ENCODE data around the gene MPZL2.
A peak's percentile ranks its signal among the peaks of the same experiment; 100 is the strongest.

MPZL2 gene

DNA sequence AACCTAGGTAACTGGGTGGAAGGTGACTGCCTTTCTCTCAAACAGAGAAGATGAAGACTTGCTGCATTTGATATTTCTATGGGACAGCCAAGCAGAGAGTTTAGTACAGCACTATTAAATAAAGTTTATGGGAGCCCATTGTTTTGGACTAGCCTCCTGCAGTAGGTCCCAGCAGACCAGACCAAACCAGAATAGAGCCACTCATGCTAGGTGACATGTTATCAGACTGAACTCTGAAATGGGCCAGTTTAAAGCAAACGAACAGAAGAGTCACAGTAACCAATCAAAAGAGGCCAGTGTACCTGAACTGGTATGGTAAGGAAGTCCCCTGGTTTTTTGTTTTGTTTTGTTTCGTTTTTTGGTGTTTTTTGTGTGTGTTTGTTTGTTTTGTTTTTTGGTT is 7.9 kb upstream of the MPZL2 start:
- TF ChIP-seq, protein P1, sequence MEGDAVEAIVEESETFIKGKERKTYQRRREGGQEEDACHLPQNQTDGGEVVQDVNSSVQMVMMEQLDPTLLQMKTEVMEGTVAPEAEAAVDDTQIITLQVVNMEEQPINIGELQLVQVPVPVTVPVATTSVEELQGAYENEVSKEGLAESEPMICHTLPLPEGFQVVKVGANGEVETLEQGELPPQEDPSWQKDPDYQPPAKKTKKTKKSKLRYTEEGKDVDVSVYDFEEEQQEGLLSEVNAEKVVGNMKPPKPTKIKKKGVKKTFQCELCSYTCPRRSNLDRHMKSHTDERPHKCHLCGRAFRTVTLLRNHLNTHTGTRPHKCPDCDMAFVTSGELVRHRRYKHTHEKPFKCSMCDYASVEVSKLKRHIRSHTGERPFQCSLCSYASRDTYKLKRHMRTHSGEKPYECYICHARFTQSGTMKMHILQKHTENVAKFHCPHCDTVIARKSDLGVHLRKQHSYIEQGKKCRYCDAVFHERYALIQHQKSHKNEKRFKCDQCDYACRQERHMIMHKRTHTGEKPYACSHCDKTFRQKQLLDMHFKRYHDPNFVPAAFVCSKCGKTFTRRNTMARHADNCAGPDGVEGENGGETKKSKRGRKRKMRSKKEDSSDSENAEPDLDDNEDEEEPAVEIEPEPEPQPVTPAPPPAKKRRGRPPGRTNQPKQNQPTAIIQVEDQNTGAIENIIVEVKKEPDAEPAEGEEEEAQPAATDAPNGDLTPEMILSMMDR (IDR thresholded peaks at IDR 0.05; ENCODE audit: low read depth, low read length) = no peak
- TF ChIP-seq EZH2phosphoT487 (IDR thresholded peaks at IDR 0.05; ENCODE audit: low read depth) = no peak
- H3K4me1 ChIP-seq (ENCODE audit: low read length) = peaks cover 5% of the 10 kb centered on the region
- no peak overlapping the region for H3K4me2 ChIP-seq (ENCODE audit: low read length)
- peaks cover 27% of the 10 kb centered on the region for H3K27me3 ChIP-seq (ENCODE audit: low read depth, low read length)
- no peak overlapping the region for H3K27ac ChIP-seq (ENCODE audit: low read length)
- no peaks in the 10 kb centered on the region for H3K79me2 ChIP-seq (ENCODE audit: low read length)
- no peaks in the 10 kb centered on the region for H4K20me1 ChIP-seq (ENCODE audit: insufficient read depth, low read length)
- no peak overlapping the region for H3K4me3 ChIP-seq (ENCODE audit: low read length)
- no peak overlapping the region for H3K9ac ChIP-seq (ENCODE audit: low read length)
- H3K9me3 ChIP-seq (ENCODE audit: insufficient read depth, low read length) = no peaks in the 10 kb centered on the region
- no peak overlapping the region for H2AFZ ChIP-seq (ENCODE audit: low read depth, low read length)
- H3K36me3 ChIP-seq (replicated peaks; ENCODE audit: low read depth, low read length) = no peaks in the 10 kb centered on the region

DNA sequence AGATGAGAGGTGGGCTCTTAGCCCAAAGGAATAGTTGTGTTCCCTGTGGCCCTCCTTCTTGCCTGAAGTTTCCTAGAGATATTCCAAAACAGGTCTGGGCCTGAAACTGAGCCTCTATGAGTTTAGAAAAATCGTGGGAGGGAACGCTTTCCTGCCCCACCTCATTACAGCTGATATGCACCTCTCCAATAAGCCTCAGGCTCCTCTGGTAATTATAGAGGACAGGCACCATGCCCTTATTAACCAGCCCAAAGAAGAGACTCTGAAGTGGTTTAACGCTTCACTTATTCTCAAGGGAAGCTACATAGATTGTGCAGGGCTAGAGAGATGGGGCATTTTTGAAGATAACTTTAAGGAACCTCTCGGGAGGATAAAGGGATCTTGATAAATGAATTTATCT is 3.4 kb upstream of the MPZL2 start:
- Histone ChIP-seq H3K27ac (ENCODE audit: low read length) (no peak overlapping the region), H3K4me2 (ENCODE audit: low read length) (no peak overlapping the region), H3K4me1 (ENCODE audit: low read length) (peaks cover 11% of the 10 kb centered on the region), H4K20me1 (ENCODE audit: insufficient read depth, low read length) (no peaks in the 10 kb centered on the region), H3K9me3 (ENCODE audit: insufficient read depth, low read length) (no peaks in the 10 kb centered on the region), H3K9ac (ENCODE audit: low read length) (no peak overlapping the region), H2AFZ (ENCODE audit: low read depth, low read length) (no peak overlapping the region), H3K4me3 (ENCODE audit: low read length) (no peak overlapping the region), H3K27me3 (ENCODE audit: low read depth, low read length) (peaks cover 53% of the 10 kb centered on the region), H3K79me2 (ENCODE audit: low read length) (no peaks in the 10 kb centered on the region), H3K36me3 (replicated peaks; ENCODE audit: low read depth, low read length) (no peaks in the 10 kb centered on the region)
- TF ChIP-seq, protein P1 (IDR thresholded peaks at IDR 0.05; ENCODE audit: low read depth, low read length) = no peak
- no peak for TF ChIP-seq EZH2phosphoT487 (IDR thresholded peaks at IDR 0.05; ENCODE audit: low read depth)

DNA sequence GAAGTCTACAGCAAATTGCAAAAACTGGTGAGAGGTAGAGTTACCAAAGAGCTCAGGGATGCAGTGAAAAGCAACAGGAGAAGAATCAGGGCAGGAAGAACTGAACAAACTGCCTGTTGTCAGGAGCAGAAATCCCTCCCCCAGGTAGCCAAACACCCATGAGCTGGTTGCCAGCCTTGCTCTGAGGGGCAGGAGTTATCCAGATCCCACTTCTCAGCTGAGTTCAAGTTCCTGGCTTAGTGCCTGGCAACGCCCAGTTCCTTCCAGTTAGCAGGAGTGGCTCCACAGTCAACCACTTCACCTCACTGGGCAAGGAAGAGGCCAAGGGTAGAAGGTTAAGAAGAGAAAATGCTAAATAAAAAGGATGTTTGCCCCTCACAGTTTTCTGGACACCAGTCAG is 1.9 kb upstream of the MPZL2 start:
- Histone ChIP-seq H2AFZ (ENCODE audit: low read depth, low read length) (no peak overlapping the region), H3K4me2 (ENCODE audit: low read length) (no peak overlapping the region), H3K9ac (ENCODE audit: low read length) (no peak overlapping the region), H3K27me3 (ENCODE audit: low read depth, low read length) (peaks cover 53% of the 10 kb centered on the region), H3K9me3 (ENCODE audit: insufficient read depth, low read length) (no peaks in the 10 kb centered on the region), H3K4me1 (ENCODE audit: low read length) (peaks cover 15% of the 10 kb centered on the region), H3K27ac (ENCODE audit: low read length) (no peak overlapping the region), H3K36me3 (replicated peaks; ENCODE audit: low read depth, low read length) (no peaks in the 10 kb centered on the region), H4K20me1 (ENCODE audit: insufficient read depth, low read length) (no peaks in the 10 kb centered on the region), H3K79me2 (ENCODE audit: low read length) (no peaks in the 10 kb centered on the region), H3K4me3 (ENCODE audit: low read length) (no peak overlapping the region)
- no peak for TF ChIP-seq EZH2phosphoT487 (IDR thresholded peaks at IDR 0.05; ENCODE audit: low read depth)
- TF ChIP-seq, protein P1 (IDR thresholded peaks at IDR 0.05; ENCODE audit: low read depth, low read length) = no peak

DNA sequence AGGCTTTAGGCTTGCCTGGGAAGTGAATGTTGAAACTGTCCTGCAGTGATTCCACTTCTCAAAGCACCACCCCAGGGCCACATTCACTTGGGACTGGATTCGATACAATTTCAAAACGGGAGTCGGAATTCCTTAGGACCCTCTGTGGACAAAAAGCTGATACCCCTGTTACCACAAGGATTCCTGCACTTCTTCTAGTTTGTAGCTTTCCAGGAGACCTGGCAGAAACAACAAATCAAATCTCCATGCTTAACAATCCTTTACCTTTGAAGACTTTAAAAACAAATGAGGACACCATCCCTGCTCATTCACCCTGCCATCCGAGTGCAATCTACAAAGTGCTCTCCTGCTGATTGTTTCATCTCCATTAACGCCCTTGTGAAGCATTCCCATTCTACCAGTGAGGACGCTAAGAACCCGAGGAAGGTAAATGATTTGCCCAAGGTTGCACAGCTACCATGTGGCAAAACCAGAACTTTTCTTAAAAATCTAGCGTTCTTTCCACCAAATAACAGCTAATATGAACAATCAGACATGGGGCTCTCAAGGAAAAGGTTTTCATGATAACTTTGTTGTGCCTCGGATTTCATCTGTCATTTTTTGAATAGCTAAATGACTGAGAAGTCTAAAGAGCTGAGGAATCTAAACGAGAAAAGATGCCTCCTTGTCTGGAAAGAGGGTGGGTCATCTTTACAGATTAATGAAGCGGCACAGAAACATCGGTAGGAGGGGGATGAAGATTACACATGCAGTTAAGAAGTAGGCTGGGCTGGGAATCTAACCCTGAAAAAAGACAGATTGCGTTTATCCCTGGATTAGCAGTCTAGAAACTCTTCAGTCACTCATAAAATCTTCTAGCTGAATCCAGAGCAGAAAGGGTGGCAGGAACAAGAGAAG is 720 bp upstream of the MPZL2 start:
- Histone ChIP-seq H2AFZ (ENCODE audit: low read depth, low read length) (no peak overlapping the region), H3K27me3 (ENCODE audit: low read depth, low read length) (peaks cover 51% of the 10 kb centered on the region)

More for the DNA sequence above, 720 bp upstream of the MPZL2 start:
- no peak overlapping the region for H3K4me3 ChIP-seq (ENCODE audit: low read length)
- H3K36me3 ChIP-seq (replicated peaks; ENCODE audit: low read depth, low read length) = no peaks in the 10 kb centered on the region
- H3K27ac ChIP-seq (ENCODE audit: low read length) = no peak overlapping the region
- TF ChIP-seq, protein P1 (IDR thresholded peaks at IDR 0.05; ENCODE audit: low read depth, low read length) = no peak
- no peak for TF ChIP-seq EZH2phosphoT487 (IDR thresholded peaks at IDR 0.05; ENCODE audit: low read depth)
- no peaks in the 10 kb centered on the region for H3K79me2 ChIP-seq (ENCODE audit: low read length)
- peaks cover 15% of the 10 kb centered on the region for H3K4me1 ChIP-seq (ENCODE audit: low read length)
- H3K4me2 ChIP-seq (ENCODE audit: low read length) = peak overlapping the region; percentile 55
- no peaks in the 10 kb centered on the region for H3K9me3 ChIP-seq (ENCODE audit: insufficient read depth, low read length)
- no peaks in the 10 kb centered on the region for H4K20me1 ChIP-seq (ENCODE audit: insufficient read depth, low read length)
- no peak overlapping the region for H3K9ac ChIP-seq (ENCODE audit: low read length)
